HG02943 (cell line): ENCODE measurements around the gene VPS54.
"Not testable (repeated sequence)": the region's sequence is repeated elsewhere in the genome, so short reads cannot be mapped to it uniquely, and the experiment has no call there.

Experiments used
- ATAC-seq: cut with Tn5 transposase; IDR thresholded peaks from one replicate; pipeline ENCODE4 v1.9.1; 2021; ENCODE audit warnings: mild to moderate bottlenecking, low read depth, moderate library complexity; ENCODE audit not compliant: unreplicated experiment

Gene VPS54

DNA sequence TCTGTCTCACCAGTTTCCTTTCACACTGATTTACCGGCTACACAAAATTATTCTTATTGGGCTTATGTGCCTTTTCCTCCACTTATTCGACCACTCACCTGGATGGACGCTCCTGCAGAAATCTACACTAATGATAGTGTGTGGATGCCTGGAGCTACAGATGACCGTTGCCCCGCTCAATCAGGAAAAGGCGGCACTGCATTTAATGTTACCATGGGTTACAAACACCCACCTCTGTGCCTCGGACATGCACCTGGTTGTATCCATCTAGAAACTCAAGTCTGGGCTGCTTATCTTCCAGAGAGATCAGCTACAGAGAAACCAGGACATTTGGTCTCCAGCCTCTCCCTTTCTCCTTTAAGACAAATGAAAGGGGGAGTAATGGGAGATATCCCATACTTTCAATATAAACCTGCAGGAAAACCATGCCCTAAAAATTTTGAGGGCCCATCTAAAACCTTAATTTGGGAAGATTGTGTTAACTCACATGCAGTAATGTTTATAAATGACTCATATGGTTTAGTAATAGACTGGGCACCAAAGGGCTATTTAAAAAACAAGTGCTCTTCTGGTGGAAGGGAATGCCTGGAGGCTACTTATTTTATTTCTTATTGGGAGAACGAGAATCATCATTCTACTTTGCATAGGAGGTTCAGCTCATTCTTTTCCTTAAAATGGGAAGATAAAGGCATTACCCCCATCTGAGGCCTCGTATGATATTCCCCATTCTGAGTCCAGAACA, 24.7 kb downstream of the VPS54 start:
- ATAC-seq, result not testable (repeated sequence)

DNA sequence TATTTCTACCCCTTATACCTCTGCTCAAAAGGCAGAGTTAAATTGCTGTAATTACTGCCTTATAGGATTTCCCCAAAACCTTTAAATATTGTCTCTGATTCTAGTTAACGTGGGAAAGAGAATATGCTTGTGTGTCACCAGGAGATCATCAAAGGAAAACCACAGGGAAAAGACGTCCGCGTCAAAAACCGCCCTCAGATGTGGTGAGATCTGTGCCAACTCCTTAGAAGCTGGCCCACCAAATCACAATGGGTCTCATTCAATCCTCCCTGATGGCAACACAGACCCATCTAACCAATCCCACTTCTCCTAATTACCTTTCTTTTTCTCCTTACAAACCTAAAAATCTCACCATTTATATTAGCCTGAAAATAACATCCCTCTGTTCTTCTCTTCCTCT, 25.4 kb downstream of the VPS54 start:
- no peak for ATAC-seq

DNA sequence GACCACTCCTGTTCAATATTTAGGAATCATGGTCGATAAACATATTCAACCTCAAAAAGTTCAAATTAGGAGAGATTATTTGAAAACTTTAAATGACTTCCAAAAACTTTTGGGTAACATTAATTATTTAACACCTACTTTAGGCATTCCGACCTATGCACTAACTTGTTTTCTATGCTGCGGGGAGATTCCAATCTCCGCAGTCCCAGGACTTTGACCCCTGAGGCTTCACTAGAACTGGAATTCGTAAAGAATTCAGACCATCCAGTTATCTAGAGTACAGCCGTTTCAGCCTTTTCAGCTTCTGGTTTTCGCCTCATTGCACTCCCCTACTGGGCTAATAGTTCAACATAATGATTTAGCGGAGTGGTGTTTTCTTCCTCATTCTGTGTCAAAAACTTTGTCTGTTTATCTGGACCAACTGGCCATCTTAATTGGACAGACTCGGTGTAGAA, 26.1 kb downstream of the VPS54 start:
- ATAC-seq, result not testable (repeated sequence)

DNA sequence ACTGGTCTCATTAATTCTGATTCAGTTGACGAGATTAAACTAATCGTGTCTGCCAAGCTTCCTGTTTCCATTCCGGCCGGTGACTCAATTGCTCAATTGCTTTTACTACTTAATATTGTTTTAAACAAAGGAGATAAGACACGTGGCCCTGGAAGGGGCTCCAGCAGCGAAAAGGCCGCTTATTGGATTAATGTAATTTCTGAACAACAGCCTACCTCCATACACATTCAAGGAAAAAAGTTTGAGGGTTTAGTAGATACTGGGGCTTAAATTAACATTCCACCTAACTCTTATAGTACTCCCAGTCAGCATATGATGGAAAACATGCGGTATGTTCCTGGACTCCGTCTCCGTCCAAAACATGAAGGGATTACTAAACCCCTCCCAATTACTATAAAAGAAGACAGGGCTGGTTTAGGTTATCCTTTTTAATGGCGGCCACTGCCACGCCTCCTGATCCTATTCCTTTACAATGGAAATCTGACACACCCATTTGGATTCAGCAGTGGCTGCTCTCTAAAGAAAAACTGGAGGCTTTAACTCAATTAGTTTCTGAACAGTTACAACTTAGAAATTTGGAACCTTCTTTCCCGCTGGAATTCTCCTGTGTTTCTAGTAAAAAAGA, 27.1 kb downstream of the VPS54 start:
- ATAC-seq, result no peak

DNA sequence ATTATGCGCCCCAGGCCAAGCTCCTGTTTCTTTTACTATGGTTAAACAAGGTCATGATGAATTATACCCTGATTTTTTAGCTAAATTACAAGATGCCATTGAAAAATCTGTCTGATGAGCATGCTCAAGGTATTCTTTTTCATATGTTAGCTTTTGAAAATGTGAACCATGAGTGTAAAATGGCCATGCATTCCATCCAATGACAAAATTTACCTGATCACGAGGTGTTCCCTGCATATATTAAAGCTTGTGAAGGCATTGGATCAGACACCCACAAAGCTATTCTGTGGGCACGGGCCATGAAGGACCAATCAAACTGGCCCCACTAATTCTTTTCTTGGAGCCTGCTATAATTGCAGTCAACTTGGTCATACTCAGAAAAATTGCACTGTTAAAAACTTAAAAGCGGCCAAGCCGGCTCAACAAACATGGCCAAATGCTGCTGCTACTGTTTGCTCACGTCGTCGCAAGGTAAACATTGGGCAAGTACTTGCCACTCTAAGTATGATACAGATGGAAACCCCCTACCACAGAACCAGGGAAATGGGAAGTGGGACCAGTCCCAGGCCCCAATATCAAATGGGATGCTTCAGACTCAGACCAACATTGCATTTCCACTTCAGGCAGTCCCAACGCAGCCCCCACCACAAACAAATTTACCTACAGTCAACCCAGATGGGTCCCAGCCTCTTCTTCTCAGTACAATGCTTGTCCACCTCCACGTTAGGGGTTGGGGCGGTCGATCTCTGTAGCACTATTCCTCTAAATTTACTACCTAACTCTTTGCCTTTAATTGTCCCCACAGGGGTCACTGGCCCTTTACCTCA, 27.8 kb downstream of the VPS54 start:
- ATAC-seq, result not testable (repeated sequence)

DNA sequence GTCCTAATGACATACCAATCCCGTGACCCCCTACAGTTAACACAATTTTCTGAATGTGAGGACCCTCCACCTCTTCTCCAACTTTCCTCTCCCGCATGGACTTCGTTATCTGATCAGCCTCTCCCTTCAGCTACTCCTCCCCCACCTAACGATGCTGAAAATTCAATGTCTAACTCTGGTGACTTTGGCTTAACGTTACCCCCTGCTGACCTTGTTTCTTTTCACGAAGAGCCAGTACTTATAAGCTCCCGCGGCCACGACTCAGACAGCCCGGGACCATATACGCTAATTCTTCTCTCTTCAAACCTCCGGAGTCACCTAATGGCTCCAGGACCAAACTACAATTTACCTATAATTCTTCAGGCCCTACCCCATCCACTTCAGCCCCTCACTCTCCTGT, 29.2 kb downstream of the VPS54 start:
- no peak for ATAC-seq

DNA sequence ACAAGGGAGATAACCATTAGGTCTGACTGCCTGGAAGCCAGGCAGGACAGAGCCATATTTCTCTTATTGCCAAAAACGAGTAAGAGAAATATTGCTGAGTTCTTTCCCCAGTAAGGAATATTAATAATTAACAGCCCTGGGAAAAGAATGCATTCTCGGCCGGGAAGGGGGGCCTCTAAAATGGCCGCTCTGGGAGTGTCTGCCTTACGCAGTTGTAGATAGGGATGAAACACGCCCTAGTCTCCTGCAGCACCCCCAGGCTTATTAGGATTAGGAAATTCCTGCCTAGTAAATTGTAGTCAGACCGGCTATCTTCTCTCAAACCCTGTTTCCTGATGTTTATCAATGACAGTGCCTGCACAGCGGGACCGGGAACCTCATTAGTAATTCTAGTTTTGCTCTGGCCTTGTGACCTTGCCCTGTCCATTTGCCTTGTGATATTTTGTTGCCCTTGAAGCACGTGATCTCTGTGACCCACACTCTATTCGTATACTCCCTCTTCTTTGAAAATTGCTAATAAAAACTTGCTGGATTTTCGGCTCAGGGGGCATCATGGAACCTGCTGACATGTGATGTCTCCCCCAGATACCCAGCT, 30.3 kb downstream of the VPS54 start:
- not testable (repeated sequence) for ATAC-seq

DNA sequence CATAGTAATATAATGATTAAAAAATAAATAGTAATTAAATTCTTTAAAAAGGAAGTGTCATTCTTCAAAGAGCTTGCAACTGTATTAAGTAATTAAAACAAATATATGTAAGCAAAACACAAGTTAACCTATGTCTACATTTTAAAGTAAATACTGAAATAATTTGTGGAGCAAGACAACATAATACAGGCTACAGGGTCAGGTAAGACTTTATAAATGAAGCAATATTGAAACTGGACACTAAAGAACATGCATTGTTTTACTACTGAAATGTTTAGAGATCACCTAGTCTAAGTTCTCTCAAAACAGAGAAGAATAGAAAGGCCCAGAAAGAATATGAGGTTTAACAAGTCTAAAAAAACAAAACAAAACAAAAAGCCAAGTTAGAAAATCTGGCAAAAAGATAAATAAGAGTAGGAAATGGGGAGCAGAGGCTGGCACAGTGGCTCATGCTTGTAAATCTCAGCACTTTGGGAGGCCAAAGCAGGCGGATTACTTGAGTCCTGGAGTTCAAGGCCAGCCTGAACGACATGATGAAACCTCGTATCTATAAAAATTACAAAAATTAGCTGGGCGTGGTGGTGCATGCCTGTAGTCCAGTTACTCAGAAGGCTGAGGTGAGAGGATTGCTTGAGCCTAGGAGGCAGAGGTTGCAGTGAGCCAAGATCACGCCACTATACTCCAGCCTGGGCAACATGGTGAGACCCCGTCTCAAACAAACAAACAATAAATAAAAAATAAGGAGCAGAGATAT, 34.4 kb downstream of the VPS54 start:
- ATAC-seq, result no peak

DNA sequence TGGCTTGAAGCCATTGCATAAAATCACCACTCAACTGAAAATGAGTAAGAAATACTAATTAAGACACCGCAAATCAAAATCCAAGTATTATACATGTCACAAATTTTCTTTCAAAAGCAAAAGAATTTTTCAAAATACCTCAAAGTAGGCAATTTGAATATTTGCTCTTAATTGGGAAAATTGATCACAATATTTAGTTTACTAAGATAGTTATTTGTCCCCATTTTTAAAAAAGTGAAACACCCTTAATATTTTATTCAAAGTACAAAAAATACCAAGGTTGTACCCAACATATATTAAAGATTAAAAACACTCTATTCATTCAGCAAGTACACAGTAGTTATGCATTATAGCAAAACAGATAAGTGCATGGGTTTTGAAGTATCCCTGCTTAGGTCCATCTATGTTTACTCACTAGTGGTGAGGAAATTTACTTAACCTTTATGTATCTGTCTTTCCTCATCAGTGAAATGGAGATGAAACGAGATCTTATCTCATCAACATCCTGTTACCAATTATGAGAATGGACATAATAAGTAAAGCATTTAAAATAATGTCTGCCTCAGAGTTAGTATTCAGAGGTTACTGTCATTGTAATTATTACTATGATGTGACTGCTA, 35.1 kb downstream of the VPS54 start:
- no peak for ATAC-seq

DNA sequence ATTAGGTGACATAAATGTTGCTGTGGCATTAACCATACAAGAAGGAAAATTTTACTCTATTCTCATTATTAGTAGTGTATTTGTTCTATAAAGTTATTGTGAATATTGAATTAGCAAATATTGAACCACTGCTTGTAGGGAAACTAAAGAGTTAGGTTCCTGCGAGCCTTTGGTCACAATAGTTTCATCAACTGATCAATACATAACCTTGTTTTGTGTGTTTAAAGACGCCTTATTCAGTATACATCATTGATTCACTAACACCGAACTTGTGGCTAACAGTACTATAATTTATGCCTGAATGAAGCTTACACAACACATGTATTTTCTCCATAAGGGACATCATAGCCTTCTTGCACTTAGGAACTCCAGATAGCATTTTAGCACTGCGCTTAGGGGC, 36.9 kb downstream of the VPS54 start:
- no peak for ATAC-seq

DNA sequence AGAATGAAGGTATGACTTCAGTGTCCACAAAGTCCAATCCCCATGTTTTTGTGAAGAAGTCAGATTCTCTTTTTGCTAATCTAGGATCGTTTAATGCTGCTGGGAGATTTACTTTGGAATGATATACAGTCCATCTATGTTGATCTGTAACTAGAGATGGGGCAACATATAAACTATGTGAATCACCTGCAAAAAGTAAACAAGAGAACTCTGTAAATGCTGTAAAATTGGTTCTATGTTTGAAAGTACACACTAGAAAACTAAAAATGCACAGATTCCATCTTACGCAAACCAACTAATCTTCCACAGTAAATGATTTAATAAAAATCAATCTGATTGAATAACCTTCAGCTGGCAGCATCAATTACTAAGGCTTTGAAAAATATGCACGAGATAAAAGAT, 37.5 kb downstream of the VPS54 start:
- no peak for ATAC-seq

DNA sequence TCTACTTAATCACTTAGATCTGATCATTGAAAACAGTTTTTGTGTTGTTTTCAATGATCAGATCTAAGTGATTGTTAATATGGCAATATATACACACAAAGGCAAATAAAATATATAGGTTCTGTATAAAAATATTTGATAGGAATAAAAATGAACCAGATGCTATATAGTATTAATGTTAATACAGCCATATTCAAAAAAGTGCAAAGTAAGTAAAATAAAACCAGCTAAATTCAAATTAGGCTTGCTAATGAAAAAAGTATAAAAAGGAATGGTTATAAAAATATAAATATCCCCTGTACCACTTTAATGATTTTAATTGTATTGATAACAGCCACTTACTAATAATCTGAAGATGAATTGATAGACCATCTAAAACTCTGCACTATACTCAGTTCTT, 38.4 kb downstream of the VPS54 start:
- ATAC-seq, result no peak

DNA sequence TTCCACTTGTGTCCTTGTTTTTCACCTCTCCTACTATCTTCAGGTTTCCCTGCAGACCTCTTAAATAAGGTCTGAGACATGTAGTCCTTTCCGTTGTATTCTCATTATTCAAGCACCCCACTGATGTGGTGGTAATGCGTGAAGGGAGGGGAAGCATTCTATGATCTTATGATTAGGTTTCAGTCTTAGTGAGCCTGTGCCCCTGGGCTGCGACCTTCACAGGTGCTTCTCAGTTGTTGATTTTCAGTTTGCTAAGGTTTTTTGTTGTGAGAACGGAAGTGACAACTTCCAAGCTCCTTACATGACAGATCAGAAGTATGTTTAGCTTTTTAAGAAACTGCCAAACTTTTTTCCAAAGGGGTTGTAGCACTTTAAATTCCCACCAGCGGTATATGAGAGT, 41.3 kb downstream of the VPS54 start:
- no peak for ATAC-seq

DNA sequence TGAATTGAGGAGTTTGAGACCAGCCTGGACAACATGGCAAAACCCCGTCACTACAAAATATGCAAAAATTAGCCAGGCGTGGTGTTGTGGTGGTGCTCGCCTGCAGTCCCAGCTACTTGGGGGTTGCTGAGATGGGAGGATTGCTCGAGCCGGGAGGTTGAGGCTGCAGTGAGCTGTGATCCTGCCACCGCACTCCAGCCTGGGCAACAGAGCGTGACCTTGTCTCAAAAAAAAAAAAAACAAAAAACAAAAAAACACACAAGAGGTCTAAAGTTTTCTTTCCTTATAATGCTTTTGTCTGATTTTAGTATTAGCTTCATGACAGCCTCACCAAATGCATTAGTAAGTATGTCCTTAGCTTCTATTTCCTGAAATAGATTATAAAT, 43.1 kb downstream of the VPS54 start:
- ATAC-seq, result no peak

DNA sequence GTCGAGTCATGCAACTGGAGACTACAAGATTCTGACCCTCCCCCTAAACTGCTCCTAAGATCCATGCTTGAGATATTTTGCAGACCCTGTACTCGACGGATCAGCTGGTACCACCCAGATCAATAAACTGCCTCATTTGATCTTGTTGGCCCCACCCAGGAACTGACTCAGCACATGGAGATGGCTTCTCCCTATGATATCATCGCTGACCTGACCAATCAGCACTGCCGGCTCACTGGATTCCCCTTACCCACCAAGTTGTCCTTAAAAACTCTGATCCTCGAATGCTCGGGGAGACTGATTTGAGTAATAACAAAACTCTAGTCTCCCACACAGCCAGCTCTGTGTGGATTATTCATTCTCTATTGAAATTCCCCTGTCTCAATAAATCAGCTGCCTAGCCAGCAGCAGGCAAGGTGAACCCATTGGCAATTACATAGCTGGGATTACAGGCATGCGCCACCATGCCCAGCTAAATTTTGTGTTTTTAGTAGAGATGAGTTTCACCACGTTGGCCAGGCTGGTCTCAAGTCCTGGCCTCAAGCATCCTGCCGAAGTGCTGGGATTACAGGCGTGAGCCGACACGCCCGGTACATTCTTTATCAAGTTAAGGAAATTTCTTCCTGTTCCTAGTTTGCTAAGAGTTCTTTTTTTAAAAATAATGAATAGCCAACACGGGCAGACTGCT, 43.6 kb downstream of the VPS54 start:
- no peak for ATAC-seq

DNA sequence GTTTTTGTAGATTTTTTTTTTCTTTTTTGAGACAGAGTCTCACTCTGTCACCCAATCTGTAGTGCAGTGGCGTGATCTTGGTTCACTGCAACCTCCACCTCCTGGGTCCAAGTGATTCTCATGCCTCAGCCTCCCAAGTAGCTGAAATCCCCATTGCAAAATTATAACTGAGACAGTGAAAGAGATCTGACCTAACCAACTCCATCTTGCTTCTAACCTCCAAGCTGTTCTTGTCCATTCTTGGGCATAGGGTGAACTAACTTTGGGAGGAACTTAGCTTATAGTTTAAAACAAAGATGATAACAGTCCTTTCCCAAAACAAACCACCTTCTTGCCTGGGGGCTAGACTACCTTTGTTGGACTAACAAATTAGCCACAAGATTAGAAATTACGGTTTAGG, 44.2 kb downstream of the VPS54 start:
- not testable (repeated sequence) for ATAC-seq

DNA sequence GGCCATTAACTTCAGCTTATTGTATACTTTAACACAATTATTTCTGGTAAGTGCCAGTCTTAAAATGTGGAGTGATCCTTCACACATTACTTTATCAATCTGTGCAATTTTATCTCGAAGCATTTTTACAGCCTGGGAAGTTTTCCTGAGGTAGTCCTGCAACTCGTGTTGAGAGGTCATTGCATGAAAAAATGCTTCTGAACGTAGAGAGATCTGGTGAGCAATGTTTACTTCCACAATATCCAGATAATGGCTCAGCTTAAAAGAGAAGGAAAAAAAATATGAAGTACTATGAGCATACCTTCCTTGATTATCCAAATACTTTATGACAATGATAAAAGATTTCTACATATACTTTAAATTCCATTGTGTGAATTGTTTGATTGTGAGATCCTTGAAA, 57.0 kb downstream of the VPS54 start:
- ATAC-seq, result no peak

DNA sequence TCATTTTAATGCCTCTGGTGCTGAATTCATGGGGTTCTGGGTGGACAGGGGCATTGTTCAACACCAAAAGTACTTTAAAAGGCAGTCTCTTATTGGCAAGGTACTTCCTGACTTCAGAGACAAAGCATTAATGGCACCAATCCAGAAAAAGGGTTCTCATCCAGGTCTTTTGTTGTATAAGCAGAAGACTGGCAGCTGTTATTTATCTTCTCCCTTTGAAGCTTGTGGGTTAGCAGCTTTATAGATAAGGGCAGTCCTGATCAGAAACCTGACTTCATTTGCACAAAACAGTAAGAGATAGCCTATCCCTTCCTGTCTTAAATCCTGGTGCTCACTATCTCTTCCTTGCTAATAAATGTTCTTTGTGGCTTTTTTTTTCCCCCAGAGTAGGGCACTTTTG, 68.8 kb downstream of the VPS54 start:
- ATAC-seq, result no peak

DNA sequence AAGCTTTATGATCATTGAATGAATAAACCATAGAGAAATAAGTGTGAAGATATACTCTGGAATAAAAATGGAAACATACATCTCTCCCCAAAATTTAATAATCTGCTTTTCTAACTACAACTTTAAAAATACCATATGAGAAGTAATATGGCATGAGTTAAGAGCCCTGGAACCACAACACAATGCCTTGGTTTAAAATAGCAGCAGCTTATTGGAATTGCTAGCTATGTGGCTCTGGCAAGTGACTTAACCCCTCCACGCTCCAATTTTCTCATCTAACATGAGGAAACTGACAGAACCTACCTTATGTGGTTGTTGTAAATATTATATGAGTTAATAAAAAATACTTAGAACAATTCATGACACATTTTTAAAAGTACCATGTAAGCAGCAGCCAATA, 76.4 kb downstream of the VPS54 start:
- no peak for ATAC-seq
